LNCaP clone FGC (cell line): Measurements from ENCODE around the gene SLF1.

Source experiments
- DNase-seq: peaks from one replicate; pipeline ENCODE4 v3.0.0-alpha.2; 2011; ENCODE audit warnings: low read depth
- H3K4me3 ChIP-seq: 2 replicates; pipeline ENCODE4 v1.5.1; 2011; ENCODE audit warnings: mild to moderate bottlenecking, low read depth, low read length, control low read depth
- TF ChIP-seq, protein P1 (sequence below): IDR thresholded peaks from 2 replicates; pipeline ENCODE4 v1.5.1; 2012; ENCODE audit warnings: mild to moderate bottlenecking; ENCODE audit not compliant: control insufficient read depth, insufficient read depth; ENCODE audit errors: extremely low read depth

Gene SLF1

GRCh38 chr5:94614156-94614805 is 4.2 kb upstream of the SLF1 start:
- no peak for DNase-seq
- TF ChIP-seq, protein P1, sequence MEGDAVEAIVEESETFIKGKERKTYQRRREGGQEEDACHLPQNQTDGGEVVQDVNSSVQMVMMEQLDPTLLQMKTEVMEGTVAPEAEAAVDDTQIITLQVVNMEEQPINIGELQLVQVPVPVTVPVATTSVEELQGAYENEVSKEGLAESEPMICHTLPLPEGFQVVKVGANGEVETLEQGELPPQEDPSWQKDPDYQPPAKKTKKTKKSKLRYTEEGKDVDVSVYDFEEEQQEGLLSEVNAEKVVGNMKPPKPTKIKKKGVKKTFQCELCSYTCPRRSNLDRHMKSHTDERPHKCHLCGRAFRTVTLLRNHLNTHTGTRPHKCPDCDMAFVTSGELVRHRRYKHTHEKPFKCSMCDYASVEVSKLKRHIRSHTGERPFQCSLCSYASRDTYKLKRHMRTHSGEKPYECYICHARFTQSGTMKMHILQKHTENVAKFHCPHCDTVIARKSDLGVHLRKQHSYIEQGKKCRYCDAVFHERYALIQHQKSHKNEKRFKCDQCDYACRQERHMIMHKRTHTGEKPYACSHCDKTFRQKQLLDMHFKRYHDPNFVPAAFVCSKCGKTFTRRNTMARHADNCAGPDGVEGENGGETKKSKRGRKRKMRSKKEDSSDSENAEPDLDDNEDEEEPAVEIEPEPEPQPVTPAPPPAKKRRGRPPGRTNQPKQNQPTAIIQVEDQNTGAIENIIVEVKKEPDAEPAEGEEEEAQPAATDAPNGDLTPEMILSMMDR, result no peak
- no peak overlapping the region for H3K4me3 ChIP-seq

DNA sequence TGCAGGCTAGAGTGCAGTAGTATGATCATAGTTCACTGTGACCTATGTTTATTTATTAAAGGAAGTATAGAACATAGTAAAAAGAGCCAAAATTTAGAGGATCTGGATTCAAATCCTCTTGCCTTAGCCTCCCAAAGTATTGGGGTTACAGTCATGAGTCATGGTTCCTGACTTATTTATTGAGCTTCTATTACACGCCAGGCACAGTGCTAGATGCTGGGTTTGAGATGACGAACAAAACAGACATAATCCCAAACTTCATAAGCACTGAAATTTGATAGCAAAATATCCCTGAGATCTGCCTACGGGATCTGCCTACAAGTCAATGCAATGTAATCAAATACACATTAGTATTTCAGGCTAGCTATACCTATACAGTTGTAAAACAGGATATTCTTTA is 2.6 kb upstream of the SLF1 start:
- TF ChIP-seq, protein P1, result no peak
- no peak for DNase-seq
- no peak overlapping the region for H3K4me3 ChIP-seq

- peak overlapping the region; percentile 74 for H3K4me3 ChIP-seq
- peak; percentile 74 for DNase-seq
- TF ChIP-seq, protein P1, result no peak
Measured at GRCh38 chr5:94618029-94618492, 408 bp upstream of the SLF1 start.

DNA sequence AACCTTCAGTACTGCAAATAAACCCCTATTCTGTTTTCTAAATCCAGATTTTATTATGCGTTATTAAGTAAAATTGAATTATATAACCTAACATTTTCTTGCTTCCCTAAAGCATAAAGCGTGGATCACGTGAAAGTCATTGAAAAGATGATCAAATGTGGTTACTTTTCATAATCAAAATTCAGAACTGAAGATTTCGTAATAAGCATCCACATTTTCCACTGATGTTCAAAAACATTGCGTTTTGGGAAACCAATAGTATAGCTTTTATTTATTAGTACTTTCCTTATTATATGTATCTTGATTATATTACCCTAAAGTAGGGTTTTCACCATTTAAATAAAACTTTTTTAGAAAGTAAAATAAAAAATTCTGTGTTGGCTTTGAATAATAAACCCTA is 1.8 kb downstream of the SLF1 start:
- H3K4me3 ChIP-seq, result no peak overlapping the region
- DNase-seq, result no peak
- TF ChIP-seq, protein P1, result no peak

- no peak for DNase-seq
- TF ChIP-seq, protein P1, result no peak
- no peak overlapping the region for H3K4me3 ChIP-seq
Measured at GRCh38 chr5:94621763-94622162, 3.3 kb downstream of the SLF1 start.

- TF ChIP-seq, protein P1, result no peak
Measured at GRCh38 chr5:94623011-94623410, 4.5 kb downstream of the SLF1 start.

DNA sequence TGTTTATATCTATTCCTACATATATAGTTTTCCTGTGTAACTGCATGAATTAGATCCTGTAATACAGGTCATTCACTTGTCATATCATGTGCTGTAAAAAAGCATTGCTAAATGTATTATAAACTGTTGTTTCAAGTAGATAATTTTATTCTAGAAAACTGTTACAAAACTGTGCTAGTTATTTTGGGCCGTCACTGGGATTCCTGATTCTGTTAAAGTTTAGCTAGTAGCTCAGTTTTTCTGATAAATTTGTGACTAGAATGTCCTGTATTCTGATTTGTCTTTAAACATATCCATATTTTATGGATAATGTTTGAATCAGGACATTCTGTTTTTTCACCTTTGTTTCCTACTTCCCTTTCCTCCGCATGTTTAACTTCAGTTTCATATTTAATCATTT is 5.4 kb downstream of the SLF1 start:
- DNase-seq, result no peak
- H3K4me3 ChIP-seq, result no peak overlapping the region
- TF ChIP-seq, protein P1, result no peak

More at GRCh38 chr5:94623011-94623410, 4.5 kb downstream of the SLF1 start:
- H3K4me3 ChIP-seq, result no peak overlapping the region
- no peak for DNase-seq
